ENCODE data around the gene ARHGAP24.

DNA sequence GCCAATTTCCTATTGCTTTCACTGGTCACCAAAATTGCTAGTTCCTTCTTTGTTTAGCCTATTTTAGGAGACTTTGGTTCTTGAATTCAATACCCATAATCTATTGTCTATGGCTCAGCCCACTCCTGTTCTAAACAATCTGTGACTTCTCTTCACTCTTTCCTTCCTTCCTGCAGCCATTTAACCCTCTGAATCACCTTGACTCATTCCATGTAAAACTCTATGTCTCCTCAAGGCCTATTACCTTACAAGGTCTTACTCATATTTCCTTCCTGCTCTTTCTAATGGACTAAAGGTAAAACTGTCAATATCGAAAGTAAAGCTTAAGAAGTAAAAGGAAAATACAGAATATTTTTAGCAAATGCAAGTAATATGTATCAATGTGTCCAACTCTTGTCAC lies 301.6 kb downstream of the ARHGAP24 start:
- TF ChIP-seq SUZ12 (IDR thresholded peaks at IDR 0.05; ENCODE audit: low read depth, low read length), result no peak
- TF ChIP-seq CTCF (CRISPR knock-in tag; IDR thresholded peaks at IDR 0.05), result no peak
- no peak for TF ChIP-seq ASH2L (IDR thresholded peaks at IDR 0.05; ENCODE audit: insufficient read length, low read depth, low read length)
- TF ChIP-seq HCFC1 (IDR thresholded peaks at IDR 0.05; ENCODE audit: low read depth, low read length), result no peak
- no peak for TF ChIP-seq ZNF281 (CRISPR knock-in tag; IDR thresholded peaks at IDR 0.05; ENCODE audit: borderline replicate concordance)

All from HepG2 (cell line).